Activated CD4-positive, alpha-beta T cell treated with anti-CD3 and anti-CD28 coated beads for 48 hours (primary cell): ENCODE results near the gene KLHDC9.
"Not testable (repeated sequence)": the region's sequence is repeated elsewhere in the genome, so short reads cannot be mapped to it uniquely, and the experiment has no call there.

Experiments used
- DNase-seq: peaks from one replicate; pipeline ENCODE4 v3.0.0-alpha.2; 2020

KLHDC9 gene

DNA sequence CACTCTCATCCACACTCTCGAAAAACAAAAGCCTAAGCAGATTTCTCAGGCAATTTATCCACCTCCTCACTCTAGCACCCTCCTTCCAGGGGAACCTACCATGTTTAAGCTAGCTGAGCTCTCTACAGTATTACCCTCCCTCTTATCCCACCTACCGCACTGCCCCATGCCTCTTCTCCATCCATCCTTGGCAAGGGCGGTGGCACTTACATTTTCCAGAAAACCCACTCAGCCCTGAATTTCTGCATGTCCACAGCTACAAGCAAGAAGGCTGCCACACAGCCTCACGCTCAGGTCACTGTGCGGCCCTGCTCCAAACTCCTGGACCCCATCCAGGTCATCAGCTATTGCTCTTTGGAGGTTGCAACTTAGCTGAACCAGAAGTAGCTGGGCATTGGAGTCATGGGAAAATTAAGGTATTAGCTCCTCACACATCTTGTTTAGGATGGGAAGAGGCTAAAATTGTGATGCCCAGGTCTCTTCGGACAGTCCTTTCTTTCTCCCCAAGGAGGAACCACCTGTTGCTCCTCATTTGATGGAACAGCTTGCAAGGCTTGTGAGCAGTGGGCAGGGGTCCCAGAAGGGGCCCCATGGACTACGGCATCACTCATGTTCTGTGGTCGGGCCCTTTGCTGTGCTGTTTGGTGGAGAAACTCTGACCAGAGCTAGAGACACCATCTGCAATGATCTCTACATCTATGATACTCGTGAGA, 1.1 kb downstream of the KLHDC9 start:
- DNase-seq, result no peak

DNA sequence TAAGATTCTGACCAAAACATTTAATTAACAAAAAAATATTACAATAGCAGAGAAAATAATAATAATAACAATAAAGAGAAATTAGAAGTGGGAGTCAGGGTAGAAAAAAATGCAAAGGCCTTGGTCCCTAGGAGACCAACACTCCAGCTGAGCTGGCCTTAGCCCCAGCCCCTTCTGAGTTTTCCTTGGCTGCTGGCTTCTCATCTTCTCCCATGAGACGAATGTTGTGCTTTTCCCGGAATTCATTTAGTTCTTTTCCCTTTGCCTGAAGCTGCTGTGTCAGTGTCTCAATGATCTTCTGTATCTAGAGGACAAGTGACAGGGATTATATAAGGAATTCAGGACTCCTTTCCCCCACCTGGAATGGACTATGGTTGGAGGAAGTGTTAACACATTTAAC, 2.4 kb downstream of the KLHDC9 start:
- DNase-seq, result no peak

DNA sequence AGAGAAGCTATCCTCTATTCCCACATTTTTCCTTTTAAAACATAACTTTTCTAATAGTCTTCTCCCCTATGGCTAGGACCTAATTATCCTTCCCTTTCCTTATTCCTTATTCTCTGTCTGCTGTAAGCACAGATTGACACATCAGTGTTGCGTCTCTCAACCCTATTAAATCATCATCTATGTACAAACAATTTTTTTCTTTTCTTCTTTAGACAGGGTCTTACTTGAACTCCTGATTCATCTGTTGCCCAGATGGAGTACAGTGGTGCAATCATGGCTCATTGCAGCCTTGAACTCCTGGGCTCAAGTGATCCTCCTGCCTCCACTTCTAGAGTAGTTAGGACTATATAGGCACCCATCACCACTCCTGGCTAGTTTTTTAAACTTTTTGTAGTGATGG, 8.3 kb downstream of the KLHDC9 start:
- no peak for DNase-seq

DNA sequence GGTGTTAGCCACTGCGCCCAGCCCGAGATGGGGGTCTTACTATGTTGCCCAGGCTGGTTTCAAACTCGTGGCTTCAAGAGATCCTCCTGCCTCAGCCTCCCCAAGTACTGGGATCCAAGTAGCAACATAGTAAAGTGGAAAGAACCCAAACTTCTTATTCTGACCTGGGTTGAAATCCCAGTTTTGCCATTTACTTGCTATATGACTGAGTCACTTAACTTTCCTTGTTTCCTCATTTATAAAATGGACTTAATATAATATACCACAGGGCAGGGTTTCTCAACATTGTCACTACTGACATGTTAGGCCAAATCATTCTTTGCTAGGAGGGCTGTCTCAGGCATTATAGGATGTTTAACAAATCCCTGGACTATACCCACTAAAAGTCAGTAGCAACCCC, 13.0 kb downstream of the KLHDC9 start:
- no peak for DNase-seq

DNA sequence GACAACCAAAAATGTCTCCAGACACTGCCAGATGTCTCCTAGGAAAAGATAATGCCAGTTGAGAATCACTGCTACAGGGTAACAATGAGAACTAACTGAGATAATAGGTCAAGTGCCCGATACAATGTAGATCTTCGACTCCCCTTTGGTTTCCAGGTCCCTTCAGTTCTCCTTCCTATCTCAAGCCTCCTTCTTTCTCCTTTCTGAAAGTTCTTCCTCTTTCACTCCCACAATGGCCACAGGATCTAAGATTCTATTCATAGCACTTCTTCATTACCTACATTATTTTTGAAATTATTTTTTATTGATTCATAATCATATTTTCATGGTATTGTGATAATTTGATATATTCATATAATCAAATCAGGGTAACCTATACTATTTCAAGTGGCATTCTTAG, 13.4 kb downstream of the KLHDC9 start:
- no peak for DNase-seq

DNA sequence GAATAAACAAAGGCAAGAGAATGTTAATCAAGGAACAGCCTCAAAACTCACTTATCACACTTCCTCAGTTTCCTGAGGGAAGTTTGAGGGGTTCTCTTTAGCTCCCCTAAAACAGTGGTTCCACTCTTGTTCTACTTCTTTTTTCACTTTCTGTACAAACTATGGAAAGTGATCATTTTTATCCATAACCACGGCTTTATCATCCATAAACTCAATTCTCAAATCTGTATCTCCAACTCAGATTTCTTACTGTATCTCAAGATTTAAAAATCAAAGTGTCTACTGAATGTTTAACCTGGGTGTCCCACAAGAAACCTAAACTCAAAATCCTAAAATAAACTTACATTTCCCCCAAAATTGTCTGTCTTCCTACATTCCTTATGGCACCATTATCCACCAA, 15.8 kb downstream of the KLHDC9 start:
- no peak for DNase-seq

DNA sequence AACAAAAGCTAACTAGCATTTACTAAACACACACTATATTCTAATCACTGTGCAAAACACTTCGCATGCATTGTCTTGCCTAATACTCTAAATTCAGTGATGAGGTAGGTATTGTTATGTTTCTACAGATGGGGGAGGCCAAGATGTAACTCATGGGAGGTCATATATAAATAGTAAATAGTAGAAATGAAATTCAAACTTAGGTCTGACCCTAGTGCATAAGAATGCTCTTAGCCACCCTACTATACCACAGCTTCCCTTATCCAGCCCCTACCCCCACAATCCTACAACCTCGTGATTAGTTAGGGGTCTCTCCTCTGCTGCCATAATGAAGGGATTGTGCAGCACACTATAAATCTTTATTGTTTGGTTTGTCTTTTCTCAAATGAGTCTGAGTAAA, 16.4 kb downstream of the KLHDC9 start:
- no peak for DNase-seq

DNA sequence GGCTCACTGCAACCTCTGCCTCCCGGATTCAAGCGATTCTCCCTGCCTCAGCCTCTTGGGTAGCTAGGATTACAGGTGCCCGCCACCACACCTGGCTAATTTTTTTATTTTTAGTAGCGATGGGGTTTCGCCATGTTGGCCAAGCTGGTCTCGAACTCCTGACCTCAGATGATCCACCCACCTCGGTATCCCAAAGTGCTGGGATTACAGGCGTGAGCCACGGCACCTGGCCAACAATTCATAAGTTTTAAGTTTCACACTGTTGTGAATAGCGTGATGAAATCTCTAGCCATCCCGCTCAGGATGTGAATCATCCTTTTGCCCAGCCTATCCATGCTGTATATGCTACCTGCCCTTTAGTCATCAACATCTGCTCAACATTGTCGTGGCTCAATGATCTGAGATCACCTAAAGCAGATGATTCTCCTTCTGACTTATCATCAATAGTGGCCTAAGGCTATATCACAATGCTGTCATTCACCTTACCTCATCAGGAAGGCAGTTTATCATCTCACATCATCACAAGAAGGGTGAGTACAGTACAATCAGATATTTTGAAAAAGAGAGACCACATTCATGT, 17.1 kb downstream of the KLHDC9 start:
- peak; percentile 73 for DNase-seq

DNA sequence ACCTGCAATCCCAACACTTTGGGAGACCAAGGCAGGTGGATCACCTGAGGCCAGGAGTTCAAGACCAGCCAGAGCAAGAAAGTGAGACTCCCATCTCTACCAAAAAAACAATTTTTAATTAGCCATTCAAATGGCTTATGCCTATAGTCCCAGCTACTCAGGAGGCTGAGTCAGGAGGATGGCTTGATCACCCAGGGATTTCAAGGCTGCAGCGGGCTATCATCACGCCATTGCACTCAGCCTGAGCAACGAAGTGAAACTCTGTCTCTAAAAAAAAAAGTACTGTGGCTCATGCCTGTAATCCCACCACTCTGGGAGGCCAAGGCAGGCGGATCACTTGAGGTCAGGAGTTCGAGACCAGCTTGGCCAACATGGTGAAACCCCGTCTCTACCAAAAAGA, 17.8 kb downstream of the KLHDC9 start:
- not testable (repeated sequence) for DNase-seq

DNA sequence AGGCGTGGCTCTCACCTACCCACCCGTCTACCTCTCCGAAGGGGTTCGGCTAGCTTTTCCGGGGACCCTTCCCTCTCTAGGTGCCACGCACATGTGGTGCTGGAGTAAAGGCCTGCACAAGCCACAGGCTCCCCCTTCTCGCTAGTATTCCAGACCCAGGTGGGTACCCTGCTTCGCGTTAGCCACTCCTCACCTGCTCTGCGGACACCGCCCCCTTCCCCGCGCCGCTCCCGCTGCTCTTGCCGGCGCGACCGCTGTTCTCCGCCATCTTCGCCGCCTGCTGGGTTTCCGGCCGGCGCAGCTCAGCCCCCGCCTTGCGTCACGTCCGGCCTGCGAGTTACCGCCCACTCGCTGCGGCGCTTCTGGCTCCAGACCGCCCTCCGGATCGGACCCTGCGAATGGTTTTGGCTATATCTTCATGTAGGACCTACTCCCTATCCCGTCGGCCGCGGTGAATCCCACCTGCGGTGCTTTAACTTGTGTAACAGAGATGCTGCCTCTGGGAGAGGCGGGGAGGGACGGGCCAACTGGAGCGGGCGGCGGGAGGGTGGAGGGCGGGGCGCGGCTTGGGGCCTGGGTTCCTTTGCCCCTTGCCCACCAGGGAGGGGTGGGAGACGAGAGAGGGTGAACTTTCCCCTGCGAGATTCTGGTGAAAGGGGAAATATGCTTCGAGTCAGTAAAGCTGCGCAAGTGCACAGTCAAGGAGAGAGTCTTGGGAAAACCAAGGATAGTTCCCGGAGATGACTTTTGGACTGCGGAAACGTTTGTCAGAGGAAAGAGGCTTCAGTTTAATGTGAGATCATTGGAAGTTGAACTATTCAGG, 19.8 kb downstream of the KLHDC9 start, which contains the start of the genes NIT1 and PFDN2:
Gene NIT1, plus strand, starts transcription at position 347 of the 823 bp plus-strand sequence. Its CDS starts 72 bp downstream, at position 419.
Gene PFDN2, minus strand, starts transcription at position 279 of the 823 bp plus-strand sequence. Its CDS starts 11 bp downstream, at position 268.
- DNase-seq, result peak; percentile 92

DNA sequence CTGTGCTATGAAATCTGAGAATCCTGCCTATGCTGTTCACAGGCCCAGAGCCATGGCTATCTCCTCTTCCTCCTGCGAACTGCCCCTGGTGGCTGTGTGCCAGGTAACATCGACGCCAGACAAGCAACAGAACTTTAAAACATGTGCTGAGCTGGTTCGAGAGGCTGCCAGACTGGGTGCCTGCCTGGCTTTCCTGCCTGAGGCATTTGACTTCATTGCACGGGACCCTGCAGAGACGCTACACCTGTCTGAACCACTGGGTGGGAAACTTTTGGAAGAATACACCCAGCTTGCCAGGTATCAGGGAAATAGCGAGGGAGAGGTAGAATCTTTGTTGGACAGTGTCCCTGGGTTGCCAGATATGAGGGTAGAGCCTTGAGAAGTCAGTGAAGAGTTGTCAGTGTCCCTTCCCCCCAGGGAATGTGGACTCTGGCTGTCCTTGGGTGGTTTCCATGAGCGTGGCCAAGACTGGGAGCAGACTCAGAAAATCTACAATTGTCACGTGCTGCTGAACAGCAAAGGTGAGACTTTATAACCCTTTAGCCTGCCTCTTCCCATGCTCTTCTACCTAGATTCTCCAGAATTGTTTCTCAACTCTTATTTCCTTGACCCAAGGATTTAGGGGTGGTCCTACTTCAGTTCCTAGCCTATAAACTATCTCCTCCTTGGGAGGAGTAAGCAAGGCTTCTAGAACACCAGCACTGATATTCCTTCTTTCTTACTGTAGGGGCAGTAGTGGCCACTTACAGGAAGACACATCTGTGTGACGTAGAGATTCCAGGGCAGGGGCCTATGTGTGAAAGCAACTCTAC, 21.1 kb downstream of the KLHDC9 start:
- DNase-seq, result peak; percentile 82

DNA sequence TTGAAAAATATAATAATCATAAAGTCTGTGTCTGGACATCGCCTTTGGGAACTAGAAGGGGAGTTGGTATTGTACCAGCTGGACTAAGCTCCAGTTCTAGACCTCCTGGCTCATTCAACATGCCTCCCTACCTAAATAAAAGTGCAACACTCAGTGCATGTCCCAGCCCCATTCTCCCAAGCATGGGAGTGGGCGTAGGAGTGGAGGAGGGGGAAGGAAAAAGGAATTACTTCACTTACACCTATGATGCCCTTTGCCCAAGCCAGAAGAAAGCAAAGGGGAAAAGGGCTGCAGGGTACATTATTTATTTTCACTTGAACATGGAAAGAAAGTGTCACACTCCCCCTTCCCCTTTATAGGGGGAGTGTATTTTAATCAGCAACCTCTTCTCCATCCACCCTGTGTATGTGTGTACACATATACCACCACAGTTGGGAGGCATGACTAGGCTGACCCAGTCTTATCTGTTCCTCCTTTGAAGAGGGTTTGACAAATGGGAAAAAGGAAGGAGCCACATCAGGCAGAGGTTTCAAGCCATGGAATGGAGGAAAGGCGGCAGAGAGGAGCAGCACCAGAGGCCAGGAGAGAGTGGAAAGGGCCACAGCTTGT, 23.0 kb downstream of the KLHDC9 start:
- no peak for DNase-seq

DNA sequence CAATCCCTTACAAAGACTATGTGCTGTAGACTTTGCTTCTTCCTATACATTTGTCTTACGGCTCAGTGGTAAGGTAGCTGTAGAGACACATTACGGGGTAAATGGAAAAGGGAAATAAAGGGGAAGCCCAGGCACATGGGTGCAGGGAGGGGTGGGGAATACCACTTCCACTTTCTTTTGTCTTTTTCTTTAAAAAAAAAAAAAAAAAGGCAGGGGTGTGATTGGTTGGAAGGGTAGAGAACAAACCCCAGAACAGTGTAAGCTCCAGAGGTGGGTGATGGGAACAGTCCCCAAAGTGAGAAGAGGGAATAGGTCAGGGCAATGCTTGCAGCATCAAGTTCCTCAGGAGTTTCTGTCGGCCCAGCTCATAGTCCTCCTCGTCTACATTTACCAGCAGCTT, 23.7 kb downstream of the KLHDC9 start:
- DNase-seq, result no peak

DNA sequence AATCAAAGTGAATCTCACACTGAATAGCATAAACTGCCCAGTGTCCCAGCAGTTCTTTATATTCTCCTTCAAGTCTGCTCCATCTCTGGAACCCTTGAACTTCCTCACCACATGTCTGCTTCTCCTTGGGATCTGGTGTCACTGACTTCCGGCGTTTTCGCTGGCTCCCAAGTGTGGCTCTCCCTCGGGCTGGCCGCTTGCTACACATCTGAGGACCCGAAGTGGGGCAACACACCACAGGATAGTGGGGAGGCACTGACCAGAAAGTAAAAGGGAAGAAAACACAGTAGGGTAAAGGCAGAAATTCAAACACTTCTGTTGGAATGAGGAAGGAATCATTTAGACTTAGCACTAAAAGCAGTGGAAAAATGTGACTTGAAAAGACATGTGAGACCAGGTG, 24.8 kb downstream of the KLHDC9 start:
- DNase-seq, result no peak

DNA sequence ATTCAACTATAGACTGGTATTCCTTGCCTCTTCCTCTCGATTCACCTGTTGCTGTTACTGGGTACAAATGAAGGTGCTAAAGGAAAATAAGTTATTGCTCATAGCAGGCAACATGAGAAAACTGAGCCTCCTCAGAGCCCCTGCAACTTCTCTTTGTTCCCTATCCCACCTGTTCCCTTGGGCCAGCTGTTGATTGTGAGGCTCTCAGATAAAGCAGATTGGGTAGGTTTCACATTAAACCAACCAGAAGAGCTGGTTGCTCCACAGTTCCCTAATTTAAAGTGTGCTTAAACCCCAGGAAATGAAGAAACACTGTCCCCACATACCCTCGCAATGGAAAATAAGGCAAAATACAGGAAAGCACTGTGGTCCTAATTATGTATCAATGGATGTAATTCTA, 29.5 kb downstream of the KLHDC9 start:
- DNase-seq, result no peak

DNA sequence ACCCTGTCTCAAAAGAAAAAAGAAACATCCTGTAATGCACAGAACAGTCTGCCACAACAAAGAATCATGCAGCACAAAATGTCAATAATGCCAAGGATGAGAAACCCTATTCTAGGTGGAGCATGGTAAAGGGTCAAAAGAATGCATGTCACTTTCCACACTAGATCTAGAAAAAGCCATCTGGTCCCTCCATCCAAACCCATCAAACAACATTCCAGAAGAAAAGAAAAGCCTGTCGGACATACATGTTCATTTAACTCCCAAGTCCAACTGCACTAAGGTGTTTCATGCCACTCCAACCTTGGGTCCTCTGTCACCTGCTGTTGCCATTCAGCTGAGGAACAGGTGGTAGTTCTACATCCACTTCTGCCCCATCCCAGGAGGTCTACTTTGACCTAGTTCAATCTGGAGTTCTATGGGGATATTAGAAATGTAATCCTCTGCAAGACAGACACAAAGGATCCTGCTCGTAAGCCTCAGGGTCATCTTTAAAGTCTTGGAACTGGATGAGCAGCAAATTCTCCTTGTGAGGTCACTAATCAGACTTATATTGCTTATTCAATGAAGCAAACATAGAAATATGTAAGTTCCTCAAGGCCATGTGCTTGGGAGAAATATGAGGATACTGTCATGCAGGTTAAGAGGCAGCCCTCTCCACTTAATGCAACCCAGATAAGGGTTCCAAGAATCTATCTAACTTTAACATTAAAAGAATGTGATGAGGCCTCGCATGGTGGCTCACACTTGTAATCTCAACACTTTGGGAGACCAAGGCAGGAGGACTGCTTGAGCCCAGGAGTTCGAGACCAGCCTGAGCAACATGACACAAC, 30.6 kb downstream of the KLHDC9 start:
- no peak for DNase-seq

DNA sequence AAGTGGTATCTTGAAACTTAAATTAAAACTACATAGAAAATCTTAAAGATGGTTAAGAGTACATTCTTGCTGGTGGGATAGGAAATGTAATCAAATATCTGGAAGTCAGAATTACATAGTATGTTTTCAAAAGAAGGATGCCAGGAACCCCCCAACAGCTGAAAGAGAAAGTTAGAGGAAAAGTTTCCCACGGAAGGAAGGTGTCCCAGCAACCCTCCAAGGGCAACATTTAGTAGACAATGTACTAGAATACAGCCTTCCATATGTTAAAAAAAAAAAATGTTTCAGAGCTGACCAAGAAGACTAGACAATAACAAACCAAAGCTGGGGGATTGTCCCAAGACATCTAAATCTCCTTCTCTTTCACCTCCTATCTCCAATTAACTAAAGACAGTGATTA, 32.1 kb downstream of the KLHDC9 start:
- no peak for DNase-seq

DNA sequence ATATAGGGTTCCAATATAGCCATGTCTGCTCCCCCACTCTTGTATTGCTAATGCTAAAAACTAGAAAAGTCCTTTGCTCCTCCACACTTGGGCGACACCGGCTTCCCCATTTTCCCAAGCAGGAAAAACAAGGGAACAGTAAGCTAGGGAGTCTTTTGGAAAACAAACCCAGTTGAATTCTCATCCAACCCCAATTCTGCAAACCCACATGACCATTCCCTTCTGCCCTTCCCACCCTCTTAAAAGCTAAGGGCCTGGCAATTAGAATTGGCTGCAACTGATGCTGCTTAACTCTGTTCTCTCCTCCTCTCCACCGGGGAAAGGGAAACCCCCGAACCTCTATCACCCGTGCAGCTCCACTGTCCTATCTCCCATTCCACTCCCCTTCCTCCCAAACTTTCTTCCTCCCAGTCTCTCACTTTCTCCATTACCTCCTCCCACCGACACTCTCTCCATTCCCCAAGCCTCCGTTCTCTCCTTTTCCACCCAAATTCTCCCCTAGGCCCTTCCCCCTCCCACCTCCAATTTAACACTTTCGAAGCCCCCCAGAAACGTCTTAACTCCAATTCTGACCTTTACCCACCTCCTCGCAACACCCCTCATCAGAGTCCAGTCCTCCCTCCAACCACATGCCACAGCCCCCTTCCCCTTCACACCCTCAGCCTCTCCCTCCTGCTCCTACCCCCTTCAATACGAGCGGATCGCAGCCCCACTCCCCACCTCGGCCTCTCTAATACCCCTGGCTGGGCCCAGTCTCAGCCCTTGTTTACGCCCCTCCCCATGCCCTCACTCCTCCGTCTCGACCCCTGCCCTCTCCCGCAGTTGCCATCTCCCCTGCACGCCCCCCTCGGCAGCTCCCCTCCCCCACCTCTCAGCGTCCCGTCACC, 33.6 kb downstream of the KLHDC9 start:
- peak; percentile 22 for DNase-seq

DNA sequence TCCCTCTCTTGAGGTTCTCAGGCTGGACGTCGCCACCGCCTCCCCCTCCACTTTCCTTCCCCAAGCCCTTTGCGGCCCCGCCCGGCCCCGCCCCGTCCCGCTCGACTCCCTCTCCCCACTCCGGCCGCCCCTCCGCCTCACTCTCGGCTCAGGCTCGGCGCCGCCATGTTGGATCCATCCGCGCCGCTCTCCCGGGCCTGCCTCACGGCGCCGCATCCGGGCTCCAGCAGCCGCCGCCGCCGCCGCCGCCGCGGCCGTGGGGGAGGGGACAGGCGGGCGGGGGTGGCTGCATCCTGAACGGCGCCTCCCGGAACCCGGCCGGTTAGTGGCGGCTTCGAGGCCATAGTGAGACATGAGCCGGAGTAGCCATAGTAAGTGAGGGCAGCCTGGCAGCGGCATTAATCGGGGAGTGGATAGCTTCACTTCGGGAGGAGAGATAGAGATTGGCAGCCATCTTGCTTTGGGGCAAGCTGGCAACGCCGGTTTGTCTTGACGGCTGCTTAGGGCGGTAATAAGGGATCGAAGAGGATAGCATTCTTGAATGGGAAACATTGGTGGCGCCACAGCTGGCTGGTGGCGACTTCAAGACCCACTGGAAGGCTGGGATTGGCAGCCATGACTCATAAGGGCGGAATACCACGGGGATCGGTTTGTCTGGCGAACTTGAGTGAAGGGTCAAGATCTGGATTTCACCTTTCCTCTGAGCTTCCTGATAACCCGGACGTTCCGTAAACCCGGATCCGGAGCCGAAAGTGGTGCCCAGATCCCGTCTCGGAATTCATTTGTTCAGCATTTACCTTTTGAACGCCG, 34.5 kb downstream of the KLHDC9 start, which contains the start of gene DEDD:
Gene DEDD, minus strand, starts transcription at position 258 of the 810 bp plus-strand sequence. CDS start 8,205 bp downstream, outside the sequence.
- peak; percentile 94 for DNase-seq
